AG04449 (cell line): ENCODE results near the gene ARG2.

ENCODE experiments used
- CTCF ChIA-PET: fragments of 350-600 bp; formaldehyde crosslinking; extraction: SDS; loops from one replicate; lab custom pipeline; 2021; ENCODE audit warnings: antibody characterized with exemption; lab: Yijun Ruan, JAX
- POLR2A ChIA-PET: fragments of 400-600, 350-600 bp; formaldehyde crosslinking; extraction: SDS; loops from one replicate; lab custom pipeline; 2020; ENCODE audit warnings: antibody characterized with exemption, inconsistent platforms; lab: Yijun Ruan, JAX
- DNase-seq: peaks from one replicate; pipeline ENCODE4 v3.0.0-alpha.2; 2010; ENCODE audit warnings: low read depth, low spot score
- H3K4me3 ChIP-seq: 2 replicates; pipeline ENCODE4 v1.5.1; 2011; ENCODE audit warnings: low read depth, mild to moderate bottlenecking, control low read depth, low read length
- CTCF ChIP-seq: IDR thresholded peaks from one replicate; pipeline ENCODE4 v1.5.1; 2011; ENCODE audit warnings: mild to moderate bottlenecking, moderate library complexity, low read length, control low read depth, inconsistent platforms; ENCODE audit not compliant: insufficient read depth; ENCODE audit errors: missing control alignments

The ARG2 gene

DNA sequence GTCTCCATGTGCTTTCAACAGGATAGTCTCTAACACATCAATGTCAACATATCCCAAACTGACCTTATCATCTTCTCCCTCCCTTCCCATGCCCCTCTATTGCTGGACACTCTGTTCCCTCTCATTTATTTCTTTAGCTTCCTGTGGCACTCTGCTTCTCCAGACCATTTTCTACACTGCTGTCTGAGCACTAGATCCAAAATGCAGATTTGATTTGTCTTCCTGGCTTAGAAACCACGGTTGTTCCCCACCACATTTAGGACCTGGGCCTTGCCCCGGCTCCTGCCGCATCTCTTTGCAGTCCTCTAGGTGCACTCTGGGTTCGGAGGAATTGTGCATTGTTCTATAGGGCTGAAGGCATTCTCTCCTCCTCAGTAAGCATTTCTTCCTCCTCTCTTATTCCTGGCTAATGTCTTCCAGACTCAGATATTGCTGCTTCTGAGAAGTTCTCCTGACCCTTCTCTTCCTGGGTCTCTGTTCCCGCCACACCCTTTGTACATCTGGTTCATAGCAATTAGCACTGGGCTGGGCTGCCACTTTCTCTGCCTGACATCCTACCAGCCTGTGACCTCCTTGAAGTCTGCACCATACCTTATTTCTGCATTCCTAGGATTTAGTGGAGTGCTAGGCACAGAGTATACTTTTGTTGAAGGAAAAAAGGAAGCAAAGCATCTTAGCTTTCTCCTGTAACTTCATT is 13.9 kb downstream of the ARG2 start:
- H3K4me3 ChIP-seq, result no peak overlapping the region
- DNase-seq, result no peak
- ChIA-PET POLR2A (no interaction called here), CTCF (interaction anchor here (0.7 kb wide), 1 partner anchor 13 kb away, joined by 3 read pairs; no protein-coding TSS in a partner anchor)
- no peak for TF ChIP-seq CTCF

DNA sequence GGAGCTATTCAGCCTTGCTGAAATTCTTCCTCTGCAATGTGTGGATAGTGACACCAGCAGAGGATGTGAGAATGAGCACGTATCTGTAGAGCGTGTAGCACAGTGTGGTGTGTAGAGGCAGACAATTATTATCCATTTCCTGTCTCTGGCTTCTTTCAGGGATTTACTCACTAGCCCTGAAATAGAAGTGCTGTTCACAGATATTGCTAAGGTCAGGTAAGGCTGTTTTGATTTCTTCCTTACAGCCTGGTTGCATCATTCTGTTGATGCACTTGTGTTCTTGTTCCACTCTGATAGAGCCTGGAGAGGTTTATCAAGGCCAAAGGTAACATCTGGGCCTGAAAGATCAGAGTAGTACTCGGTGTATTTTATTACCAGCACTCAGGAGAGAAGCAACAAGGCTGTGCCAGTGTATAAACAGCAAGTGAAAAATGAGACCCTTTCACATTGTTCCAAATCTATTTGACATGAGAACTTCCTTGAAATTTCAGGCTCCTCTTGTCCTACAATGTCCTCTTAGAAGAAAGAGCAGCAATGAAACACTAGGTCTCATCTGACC is 16.7 kb downstream of the ARG2 start:
- peak; percentile 67 for DNase-seq
- H3K4me3 ChIP-seq, result no peak overlapping the region
- no peak for TF ChIP-seq CTCF
- ChIA-PET CTCF (interaction anchor here (1.6 to 2.2 kb wide), 3 partner anchors 16 to 30 kb away, joined by 3 to 13 read pairs (median 9); no protein-coding TSS in a partner anchor), POLR2A (interaction anchor here (0.9 kb wide), 1 partner anchor 14 kb away, joined by 3 read pairs; no protein-coding TSS in a partner anchor)

DNA sequence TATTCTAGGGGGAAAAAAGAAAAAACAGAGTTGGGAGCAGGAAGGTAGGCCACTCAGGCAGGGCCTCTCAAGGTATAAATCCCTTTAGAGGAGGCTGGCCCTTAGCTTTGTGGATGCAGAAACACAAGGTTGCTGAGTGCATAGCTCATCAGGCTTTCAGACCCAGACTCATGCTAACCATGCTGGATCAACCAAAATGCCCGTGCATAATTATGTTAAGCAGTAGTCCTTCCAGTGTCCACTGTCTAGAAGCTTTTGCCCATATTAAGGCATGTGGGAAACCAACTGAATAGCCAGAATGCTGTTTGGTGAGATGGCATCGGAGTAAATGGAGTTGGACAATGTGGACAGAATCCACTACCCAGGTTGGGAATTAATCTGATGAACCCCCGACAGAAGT is 18.9 kb downstream of the ARG2 start:
- ChIA-PET POLR2A (no interaction called here), CTCF (interaction anchor here (0.9 to 1.1 kb wide), 2 partner anchors 28 to 39 kb away, joined by 3 read pairs; partner anchors contain the start of gene PIGH)
- H3K4me3 ChIP-seq, result no peak overlapping the region
- no peak for TF ChIP-seq CTCF
- no peak for DNase-seq

DNA sequence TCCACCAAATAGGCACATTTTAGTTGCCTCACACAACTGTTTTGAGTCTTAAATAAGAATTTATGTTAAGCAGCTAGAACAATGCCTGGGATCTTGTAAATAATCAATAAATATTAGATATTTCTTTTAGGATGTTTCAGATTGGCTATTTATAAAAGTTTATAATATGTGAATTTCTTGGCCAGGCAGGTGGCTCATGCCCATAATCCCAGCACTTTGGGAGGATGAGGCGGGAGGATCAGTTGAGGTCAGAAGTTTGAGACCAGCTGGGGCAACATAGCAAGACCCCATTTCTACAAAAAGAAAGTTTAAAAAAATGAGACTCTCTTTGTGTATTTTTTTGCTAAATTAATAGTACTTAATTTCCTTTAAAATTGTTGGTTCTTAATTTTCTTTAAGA is 21.8 kb downstream of the ARG2 start:
- CTCF ChIA-PET, result interaction anchor here (2.6 kb wide), 1 partner anchor 23 kb away, joined by 9 read pairs; no protein-coding TSS in a partner anchor
- POLR2A ChIA-PET, result no interaction called here
- no peak overlapping the region for H3K4me3 ChIP-seq
- no peak for TF ChIP-seq CTCF
- DNase-seq, result no peak

- CTCF ChIA-PET, result interaction anchor here (0.7 to 3.5 kb wide), 5 partner anchors 10 to 26 kb away, joined by 3 to 12 read pairs (median 3); no protein-coding TSS in a partner anchor
- no peak for DNase-seq
- H3K4me3 ChIP-seq, result no peak overlapping the region
- POLR2A ChIA-PET, result no interaction called here
- TF ChIP-seq CTCF, result no peak
Observed at GRCh38 chr14:67641902-67642749, 22.4 kb downstream of the ARG2 start.

GRCh38 chr14:67643713-67644112 is 24.0 kb downstream of the ARG2 start:
- no peak for TF ChIP-seq CTCF
- no peak overlapping the region for H3K4me3 ChIP-seq
- ChIA-PET POLR2A (interaction anchor here (1.7 kb wide), 1 partner anchor 10 kb away, joined by 5 read pairs; no protein-coding TSS in a partner anchor), CTCF (interaction anchor here (0.7 to 3.5 kb wide), 6 partner anchors 10 to 61 kb away, joined by 3 to 12 read pairs (median 4); no protein-coding TSS in a partner anchor)
- DNase-seq, result no peak
